Ishikawa (cell line): ENCODE data around the gene SEC16A.

Experiments
- CEBPB ChIP-seq: IDR thresholded peaks from 2 replicates; pipeline ENCODE4 v1.6.1; 2012
- CREB1 ChIP-seq: IDR thresholded peaks from 2 replicates; pipeline ENCODE4 v1.6.1; 2012; ENCODE audit warnings: low read depth
- EGR1 ChIP-seq: IDR thresholded peaks from 2 replicates; pipeline ENCODE4 v1.6.1; 2012
- EP300 ChIP-seq: IDR thresholded peaks from 2 replicates; pipeline ENCODE4 v1.6.1; 2012; ENCODE audit warnings: borderline replicate concordance
- FOXM1 ChIP-seq: IDR thresholded peaks from 2 replicates; pipeline ENCODE4 v1.6.1; 2012; ENCODE audit warnings: low read depth, borderline replicate concordance
- NFIC ChIP-seq: IDR thresholded peaks from 2 replicates; pipeline ENCODE4 v1.6.1; 2012
- RAD21 ChIP-seq: IDR thresholded peaks from 2 replicates; pipeline ENCODE4 v1.6.1; 2012; ENCODE audit warnings: low read depth
- TAF1 ChIP-seq: IDR thresholded peaks from 2 replicates; pipeline ENCODE4 v1.6.1; 2012; ENCODE audit warnings: low read depth, mild to moderate bottlenecking
- TCF12 ChIP-seq: IDR thresholded peaks from 2 replicates; pipeline ENCODE4 v1.6.1; 2012; ENCODE audit warnings: low read depth
- TEAD4 ChIP-seq: IDR thresholded peaks from 2 replicates; pipeline ENCODE4 v1.6.1; 2012
- YY1 ChIP-seq: IDR thresholded peaks from 2 replicates; pipeline ENCODE4 v1.6.1; 2012; ENCODE audit warnings: low read depth
- ZBTB7A ChIP-seq: IDR thresholded peaks from 2 replicates; pipeline ENCODE4 v1.6.1; 2012; ENCODE audit warnings: low read depth
- TF ChIP-seq, protein P1 (sequence below): IDR thresholded peaks from 2 replicates; pipeline ENCODE4 v1.6.1; 2012
- TF ChIP-seq, protein P2 (sequence below): IDR thresholded peaks from 2 replicates; pipeline ENCODE4 v1.6.1; 2012; ENCODE audit warnings: low read depth, mild to moderate bottlenecking
- TF ChIP-seq, protein P3 (sequence below): IDR thresholded peaks from 2 replicates; pipeline ENCODE4 v1.6.1; 2012

SEC16A gene

GRCh38 chr9:136526625-136527066 lies 43.8 kb upstream of the SEC16A start:
- TF ChIP-seq TEAD4 (peak; percentile 82), CREB1 (no peak), TAF1 (no peak), TCF12 (peak; percentile 99), YY1 (peak; percentile 17; the same call in 1 of the 2 replicates), ZBTB7A (0 out of 2 replicates have a peak, but pooled peaks have one; percentile 62), NFIC (peak; percentile 71), RAD21 (peak; percentile 13; the same call in 1 of the 2 replicates), EGR1 (peak; percentile 81), FOXM1 (peak; percentile 65; the same call in 1 of the 2 replicates), CEBPB (no peak), EP300 (peak; percentile 93)
- TF ChIP-seq, protein P1, sequence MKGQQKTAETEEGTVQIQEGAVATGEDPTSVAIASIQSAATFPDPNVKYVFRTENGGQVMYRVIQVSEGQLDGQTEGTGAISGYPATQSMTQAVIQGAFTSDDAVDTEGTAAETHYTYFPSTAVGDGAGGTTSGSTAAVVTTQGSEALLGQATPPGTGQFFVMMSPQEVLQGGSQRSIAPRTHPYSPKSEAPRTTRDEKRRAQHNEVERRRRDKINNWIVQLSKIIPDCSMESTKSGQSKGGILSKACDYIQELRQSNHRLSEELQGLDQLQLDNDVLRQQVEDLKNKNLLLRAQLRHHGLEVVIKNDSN: peak; percentile 1; the same call in 1 of the 2 replicates
- TF ChIP-seq, protein P2, sequence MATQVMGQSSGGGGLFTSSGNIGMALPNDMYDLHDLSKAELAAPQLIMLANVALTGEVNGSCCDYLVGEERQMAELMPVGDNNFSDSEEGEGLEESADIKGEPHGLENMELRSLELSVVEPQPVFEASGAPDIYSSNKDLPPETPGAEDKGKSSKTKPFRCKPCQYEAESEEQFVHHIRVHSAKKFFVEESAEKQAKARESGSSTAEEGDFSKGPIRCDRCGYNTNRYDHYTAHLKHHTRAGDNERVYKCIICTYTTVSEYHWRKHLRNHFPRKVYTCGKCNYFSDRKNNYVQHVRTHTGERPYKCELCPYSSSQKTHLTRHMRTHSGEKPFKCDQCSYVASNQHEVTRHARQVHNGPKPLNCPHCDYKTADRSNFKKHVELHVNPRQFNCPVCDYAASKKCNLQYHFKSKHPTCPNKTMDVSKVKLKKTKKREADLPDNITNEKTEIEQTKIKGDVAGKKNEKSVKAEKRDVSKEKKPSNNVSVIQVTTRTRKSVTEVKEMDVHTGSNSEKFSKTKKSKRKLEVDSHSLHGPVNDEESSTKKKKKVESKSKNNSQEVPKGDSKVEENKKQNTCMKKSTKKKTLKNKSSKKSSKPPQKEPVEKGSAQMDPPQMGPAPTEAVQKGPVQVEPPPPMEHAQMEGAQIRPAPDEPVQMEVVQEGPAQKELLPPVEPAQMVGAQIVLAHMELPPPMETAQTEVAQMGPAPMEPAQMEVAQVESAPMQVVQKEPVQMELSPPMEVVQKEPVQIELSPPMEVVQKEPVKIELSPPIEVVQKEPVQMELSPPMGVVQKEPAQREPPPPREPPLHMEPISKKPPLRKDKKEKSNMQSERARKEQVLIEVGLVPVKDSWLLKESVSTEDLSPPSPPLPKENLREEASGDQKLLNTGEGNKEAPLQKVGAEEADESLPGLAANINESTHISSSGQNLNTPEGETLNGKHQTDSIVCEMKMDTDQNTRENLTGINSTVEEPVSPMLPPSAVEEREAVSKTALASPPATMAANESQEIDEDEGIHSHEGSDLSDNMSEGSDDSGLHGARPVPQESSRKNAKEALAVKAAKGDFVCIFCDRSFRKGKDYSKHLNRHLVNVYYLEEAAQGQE: no peak
- TF ChIP-seq, protein P3, sequence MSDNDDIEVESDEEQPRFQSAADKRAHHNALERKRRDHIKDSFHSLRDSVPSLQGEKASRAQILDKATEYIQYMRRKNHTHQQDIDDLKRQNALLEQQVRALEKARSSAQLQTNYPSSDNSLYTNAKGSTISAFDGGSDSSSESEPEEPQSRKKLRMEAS: peak; percentile 65; the same call in 1 of the 2 replicates

DNA sequence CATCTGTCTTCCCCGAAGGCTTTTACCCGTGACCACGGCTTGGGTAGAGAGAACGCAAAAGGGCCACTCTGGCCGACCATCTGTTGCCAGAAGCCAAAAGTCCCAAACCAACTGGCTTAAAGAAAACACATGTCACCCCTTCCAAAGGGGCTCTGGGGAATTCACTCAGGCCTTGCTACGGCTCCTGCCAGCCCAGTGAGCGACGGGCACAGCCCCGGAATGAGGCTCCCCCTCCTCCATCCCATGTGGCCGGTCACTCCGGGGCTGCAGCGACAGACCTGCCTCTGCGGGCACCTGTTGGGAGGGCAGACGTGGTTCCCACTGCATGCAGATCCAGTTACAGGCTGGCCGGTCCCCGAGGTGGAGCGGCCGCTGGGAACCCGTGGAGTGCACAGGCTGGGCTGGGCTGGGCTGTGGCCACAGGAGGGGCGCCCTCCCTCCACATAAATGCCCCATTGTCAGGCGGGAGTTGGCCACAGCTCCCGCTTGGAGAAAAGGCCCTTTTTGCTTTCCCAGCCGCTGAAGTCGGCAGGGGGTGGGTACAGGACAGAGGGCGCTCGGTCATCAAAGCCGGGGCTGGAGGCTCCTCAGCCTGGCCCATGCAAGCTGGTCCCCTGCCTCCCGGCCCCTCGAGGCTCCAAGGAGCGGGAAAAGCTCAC lies 43.1 kb upstream of the SEC16A start:
- TF ChIP-seq RAD21 (peak; percentile 31; the same call in 1 of the 2 replicates), CREB1 (no peak), FOXM1 (peak; percentile 71; the same call in 1 of the 2 replicates), EP300 (peak; percentile 94), ZBTB7A (peak; percentile 67), CEBPB (no peak; the same call in 1 of the 2 replicates), NFIC (peak; percentile 84), EGR1 (peak; percentile 38; the same call in 1 of the 2 replicates), TCF12 (peak; percentile 95), TEAD4 (peak; percentile 66), TAF1 (peak; percentile 16; the same call in 1 of the 2 replicates), YY1 (peak; percentile 65; the same call in 1 of the 2 replicates)
- TF ChIP-seq, protein P1: no peak; the same call in none of the 2 replicates
- TF ChIP-seq, protein P2: no peak
- TF ChIP-seq, protein P3: peak; percentile 83

DNA sequence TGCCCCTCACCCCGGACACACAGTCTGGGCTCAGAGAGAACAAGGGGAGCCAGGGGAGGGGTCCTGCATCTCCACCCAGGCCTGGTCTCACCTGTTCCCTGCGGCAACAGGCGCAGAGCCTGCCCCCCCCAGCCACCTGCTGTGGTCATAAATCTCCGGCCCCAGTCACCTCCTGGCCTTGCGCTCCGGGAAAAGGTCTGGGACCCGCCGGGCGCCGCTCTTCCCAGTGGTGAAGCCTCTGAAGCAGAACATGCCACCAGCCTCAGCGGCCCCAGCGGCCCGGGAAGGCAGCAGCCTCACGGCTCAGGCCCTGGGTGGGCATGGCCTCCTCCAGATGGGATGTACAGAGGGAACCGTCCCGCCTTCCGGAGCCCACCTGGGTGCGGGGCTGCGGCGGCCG lies 42.4 kb upstream of the SEC16A start:
- TF ChIP-seq NFIC: peak; percentile 81
- TF ChIP-seq TCF12: peak; percentile 98
- peak; percentile 81; the same call in 1 of the 2 replicates for TF ChIP-seq FOXM1
- TF ChIP-seq ZBTB7A: peak; percentile 69; the same call in 1 of the 2 replicates
- peak; percentile 97 for TF ChIP-seq EP300
- no peak; the same call in 1 of the 2 replicates for TF ChIP-seq RAD21
- no peak for TF ChIP-seq CEBPB
- TF ChIP-seq TEAD4: peak; percentile 56; the same call in 1 of the 2 replicates
- TF ChIP-seq YY1: no peak

GRCh38 chr9:136522314-136523237 lies 39.7 kb upstream of the SEC16A start:
- TF ChIP-seq TAF1 (no peak), CEBPB (peak; percentile 72; the same call in 1 of the 2 replicates), NFIC (no peak)

GRCh38 chr9:136521537-136521936 lies 38.7 kb upstream of the SEC16A start:
- TF ChIP-seq, protein P3: no peak
- TF ChIP-seq TAF1 (no peak), CREB1 (no peak), YY1 (no peak), FOXM1 (no peak), TCF12 (no peak), NFIC (no peak), EGR1 (no peak), RAD21 (no peak), EP300 (no peak), ZBTB7A (no peak), TEAD4 (no peak)
- TF ChIP-seq, protein P2: no peak
- TF ChIP-seq, protein P1: no peak
